ENCODE measurements around the gene ZIC4.

Gene ZIC4

GRCh38 chr3:147360646-147361453 is 45.5 kb downstream of the ZIC4 start:
- TF ChIP-seq CTCF (conservative IDR thresholded peaks at IDR 0.05; ENCODE audit: low read depth), result no peak
- DNase-seq (ENCODE audit: low spot score), result no peak
- no peak overlapping the region for H3K27ac ChIP-seq
- ChIA-PET CTCF (interaction anchor here (0.7 kb wide), 1 partner anchor 395 kb away, joined by 3 read pairs; no protein-coding TSS in a partner anchor), POLR2A (ENCODE audit: low non-redundant PET) (no interaction called here)

- no peak overlapping the region for H3K27ac ChIP-seq
- no peak for DNase-seq (ENCODE audit: low spot score)
- ChIA-PET POLR2A (ENCODE audit: low non-redundant PET) (no interaction called here), CTCF (no interaction called here)
- no peak for TF ChIP-seq CTCF (conservative IDR thresholded peaks at IDR 0.05; ENCODE audit: low read depth)
Measured at GRCh38 chr3:147360051-147360439, 46.3 kb downstream of the ZIC4 start.

- POLR2A ChIA-PET (ENCODE audit: low non-redundant PET), result no interaction called here
- no peak overlapping the region for H3K27ac ChIP-seq
- CTCF ChIA-PET, result no interaction called here
- DNase-seq (ENCODE audit: low spot score), result no peak
- TF ChIP-seq CTCF (conservative IDR thresholded peaks at IDR 0.05; ENCODE audit: low read depth), result no peak
Measured at GRCh38 chr3:147359177-147360050, 46.9 kb downstream of the ZIC4 start.

GRCh38 chr3:147358144-147358992 is 48.0 kb downstream of the ZIC4 start:
- ChIA-PET CTCF (no interaction called here), POLR2A (ENCODE audit: low non-redundant PET) (no interaction called here)
- no peak for DNase-seq (ENCODE audit: low spot score)

GRCh38 chr3:147356909-147357900 is 49.1 kb downstream of the ZIC4 start:
- TF ChIP-seq CTCF (conservative IDR thresholded peaks at IDR 0.05; ENCODE audit: low read depth), result no peak
- CTCF ChIA-PET, result interaction anchor here (0.6 kb wide), 2 partner anchors 12 to 260 kb away, joined by 3 read pairs; no protein-coding TSS in a partner anchor
- POLR2A ChIA-PET (ENCODE audit: low non-redundant PET), result no interaction called here
- no peak overlapping the region for H3K27ac ChIP-seq
- no peak for DNase-seq (ENCODE audit: low spot score)

More at GRCh38 chr3:147358144-147358992, 48.0 kb downstream of the ZIC4 start:
- no peak overlapping the region for H3K27ac ChIP-seq
- TF ChIP-seq CTCF (conservative IDR thresholded peaks at IDR 0.05; ENCODE audit: low read depth), result no peak

Data from RWPE1 (cell line).